KMS-11 (cell line): ENCODE measurements around the gene ZNF521.

Source experiments
- H2AFZ ChIP-seq: fragments of 200-600 bp; sonication (generic); 2 replicates; pipeline ENCODE4 v1.6.1; 2016; ENCODE audit warnings: antibody characterized with exemption, mixed run types, low read depth
- H3K27ac ChIP-seq: fragments of 200-600 bp; sonication (generic); 2 replicates; pipeline ENCODE4 v1.6.1; 2016; ENCODE audit warnings: mild to moderate bottlenecking, mixed run types
- H3K27me3 ChIP-seq: fragments of 200-600 bp; sonication (generic); 2 replicates; pipeline ENCODE4 v1.6.1; 2017; ENCODE audit warnings: mild to moderate bottlenecking, low read depth, mixed run types, moderate library complexity; ENCODE audit not compliant: insufficient read depth
- H3K36me3 ChIP-seq: fragments of 200-600 bp; sonication (generic); 2 replicates; pipeline ENCODE4 v1.6.1; 2017; ENCODE audit warnings: mild to moderate bottlenecking, mixed run types; ENCODE audit not compliant: insufficient read depth
- H3K4me1 ChIP-seq: fragments of 200-600 bp; sonication (generic); 2 replicates; pipeline ENCODE4 v1.6.1; 2016; ENCODE audit warnings: mild to moderate bottlenecking, low read depth, mixed run types; ENCODE audit not compliant: poor library complexity, severe bottlenecking
- H3K4me2 ChIP-seq: fragments of 200-600 bp; sonication (generic); 2 replicates; pipeline ENCODE4 v1.7.0; 2016; ENCODE audit warnings: mild to moderate bottlenecking, mixed run types
- H3K4me3 ChIP-seq: fragments of 200-600 bp; sonication (generic); IDR thresholded peaks from 2 replicates; pipeline ENCODE4 v1.6.1; 2017; ENCODE audit warnings: low read depth, low read length, mixed read lengths; ENCODE audit not compliant: insufficient read depth
- H3K79me2 ChIP-seq: fragments of 200-600 bp; sonication (generic); 2 replicates; pipeline ENCODE4 v1.6.1; 2016; ENCODE audit warnings: low read depth, mixed run types; ENCODE audit not compliant: insufficient read depth
- H3K9ac ChIP-seq: fragments of 200-600 bp; sonication (generic); 2 replicates; pipeline ENCODE4 v1.6.1; 2016; ENCODE audit warnings: mild to moderate bottlenecking, mixed run types
- H4K20me1 ChIP-seq: fragments of 200-600 bp; sonication (generic); 2 replicates; pipeline ENCODE4 v1.6.1; 2016; ENCODE audit warnings: mild to moderate bottlenecking, mixed run types; ENCODE audit not compliant: insufficient read depth
- CTCF ChIP-seq: fragments of 200-600 bp; sonication (generic); conservative IDR thresholded peaks from 2 replicates; pipeline ENCODE4 v1.6.1; 2017; ENCODE audit warnings: low read depth, mild to moderate bottlenecking, antibody characterized with exemption, low read length, moderate library complexity, mixed read lengths

ZNF521 gene

GRCh38 chr18:25145731-25146511, 206.0 kb downstream of the ZNF521 start:
- no peaks in the 10 kb centered on the region for H3K27me3 ChIP-seq
- H3K36me3 ChIP-seq, result no peaks in the 10 kb centered on the region
- no peak overlapping the region for H3K9ac ChIP-seq
- H3K27ac ChIP-seq, result no peak overlapping the region
- no peak overlapping the region for H3K4me2 ChIP-seq
- H3K79me2 ChIP-seq, result no peaks in the 10 kb centered on the region
- H2AFZ ChIP-seq, result no peak overlapping the region
- no peak overlapping the region for H3K4me3 ChIP-seq
- no peaks in the 10 kb centered on the region for H3K4me1 ChIP-seq
- no peaks in the 10 kb centered on the region for H4K20me1 ChIP-seq
- no peak for TF ChIP-seq CTCF

- H4K20me1 ChIP-seq, result no peaks in the 10 kb centered on the region
- no peak overlapping the region for H3K9ac ChIP-seq
- no peaks in the 10 kb centered on the region for H3K4me1 ChIP-seq
- H3K27me3 ChIP-seq, result no peaks in the 10 kb centered on the region
- no peak for TF ChIP-seq CTCF
- H3K4me2 ChIP-seq, result no peak overlapping the region
- H3K27ac ChIP-seq, result no peak overlapping the region
- H3K36me3 ChIP-seq, result no peaks in the 10 kb centered on the region
- H3K4me3 ChIP-seq, result no peak overlapping the region
- H2AFZ ChIP-seq, result no peak overlapping the region
- no peaks in the 10 kb centered on the region for H3K79me2 ChIP-seq
Measured at GRCh38 chr18:25144820-25145219, 207.1 kb downstream of the ZNF521 start.

DNA sequence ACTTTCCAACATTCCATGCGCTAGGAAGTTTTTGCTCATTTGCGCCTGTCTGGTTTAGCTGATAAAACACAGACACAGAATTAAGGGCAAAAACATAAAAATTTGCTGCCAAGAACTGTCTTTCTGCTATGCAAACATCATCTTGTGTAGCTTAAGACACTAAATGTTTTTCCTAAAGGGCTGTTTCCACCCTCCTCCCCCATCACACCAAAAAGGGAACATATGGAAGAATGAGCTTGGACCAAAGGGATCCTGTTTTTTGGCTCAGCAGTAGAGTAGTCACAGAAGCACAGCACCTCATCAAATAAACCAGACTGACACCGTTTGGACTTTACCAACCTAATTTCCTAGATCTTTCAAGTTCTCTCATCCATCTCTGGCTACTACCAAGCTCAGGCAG, 210.1 kb downstream of the ZNF521 start:
- H3K27me3 ChIP-seq, result no peaks in the 10 kb centered on the region

DNA sequence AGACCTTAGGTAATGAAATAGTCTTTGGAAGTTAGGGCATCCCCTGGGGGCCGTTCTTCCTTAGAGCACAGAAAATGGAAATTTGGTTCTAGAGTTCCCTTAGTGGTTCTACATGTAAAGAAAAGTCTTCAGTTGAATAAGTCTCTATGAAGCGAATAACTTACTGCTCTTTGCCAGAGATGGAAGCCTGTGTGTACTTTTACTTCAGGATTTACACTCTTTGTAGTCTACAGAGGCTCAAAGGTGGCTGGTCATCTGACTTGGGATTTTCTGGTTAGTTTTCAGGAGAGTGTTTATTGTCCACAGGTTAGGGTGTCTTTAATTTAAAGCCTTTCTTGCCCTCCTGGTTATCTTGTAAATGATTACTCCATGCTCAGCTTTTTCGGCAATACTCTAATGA, 210.6 kb downstream of the ZNF521 start:
- no peak overlapping the region for H3K4me3 ChIP-seq

More for the DNA sequence above, 210.1 kb downstream of the ZNF521 start:
- Histone ChIP-seq H4K20me1 (no peaks in the 10 kb centered on the region), H3K27ac (no peak overlapping the region), H3K4me3 (no peak overlapping the region), H3K9ac (no peak overlapping the region), H3K36me3 (no peaks in the 10 kb centered on the region), H3K4me1 (no peaks in the 10 kb centered on the region), H3K4me2 (no peak overlapping the region), H2AFZ (no peak overlapping the region), H3K79me2 (no peaks in the 10 kb centered on the region)
- TF ChIP-seq CTCF, result no peak

More for the DNA sequence above, 210.6 kb downstream of the ZNF521 start:
- Histone ChIP-seq H3K4me1 (no peaks in the 10 kb centered on the region), H3K4me2 (no peak overlapping the region), H3K79me2 (no peaks in the 10 kb centered on the region), H2AFZ (no peak overlapping the region), H3K27ac (no peak overlapping the region), H3K9ac (no peak overlapping the region), H3K36me3 (no peaks in the 10 kb centered on the region), H3K27me3 (no peaks in the 10 kb centered on the region), H4K20me1 (no peaks in the 10 kb centered on the region)
- TF ChIP-seq CTCF, result no peak
